Measurements from ENCODE around the gene PER3. TPM values are rescaled to one million over a fixed set of nuclear protein-coding genes. Genes with fewer than 3 reads are reported as not detected.
A peak's percentile ranks its signal among the peaks of the same experiment; 100 is the strongest.

The PER3 gene
- total and polyA plus RNA-seq, 2 of the 8 experiments (the other 6 are each of a cell fraction or from before 2014, with no cell fraction given) = 8.3 to 9.3 TPM

GRCh38 chr1:7771823-7772299 lies 12.2 kb upstream of the PER3 start:
- Histone ChIP-seq H4K5ac (ENCODE audit: insufficient read length, low read depth, low read length) (no peak overlapping the region), H3K4ac (replicated peaks; ENCODE audit: insufficient read length, low read depth, low read length) (no peak overlapping the region), H3K27ac (ENCODE audit: low read depth, low read length) (peak overlapping the region; percentile 79), H4K91ac (replicated peaks; ENCODE audit: insufficient read length, low read length) (no peak overlapping the region), H3K79me2 (ENCODE audit: control insufficient read depth in 1 of 2, insufficient read depth in 2 of 2, low read length in 2 of 2) (peaks cover 6 to 32% of the 10 kb centered on the region in 2 experiments), H3K27me3 (replicated peaks in 1 of 4; ENCODE audit: control insufficient read depth in 3 of 4, extremely low read depth in 1 of 4, insufficient read depth in 3 of 4, low read length in 3 of 4) (no peaks in the 10 kb centered on the region), H4K20me1 (replicated peaks in 1 of 2; ENCODE audit: control insufficient read depth in 1 of 2, insufficient read depth in 2 of 2, low read length in 2 of 2) (peaks cover 2 to 6% of the 10 kb centered on the region in 2 experiments), H2BK12ac (ENCODE audit: low read depth, low read length) (no peak overlapping the region), H2BK20ac (ENCODE audit: low read length) (no peak overlapping the region), H3K9me3 (ENCODE audit: insufficient read depth in 2 of 2, low read depth in 1 of 2, low read length in 1 of 2) (no peaks in the 10 kb centered on the region), H3K4me2 (ENCODE audit: insufficient read depth in 1 of 2, low read depth in 2 of 2, low read length in 2 of 2) (peak overlapping the region; percentile 76 to 89), H4K8ac (ENCODE audit: extremely low read depth, insufficient read depth, low read length) (no peak overlapping the region), H3K14ac (ENCODE audit: insufficient read length) (no peak overlapping the region), H3K4me1 (replicated peaks in 1 of 4; ENCODE audit: control insufficient read depth in 3 of 4, insufficient read depth in 4 of 4, low read length in 3 of 4) (peaks cover 0 to 6% (median 2%) of the 10 kb centered on the region in 4 experiments; a peak in 5 of 7 replicates), H3K23ac (ENCODE audit: insufficient read length) (no peak overlapping the region), H2AFZ (ENCODE audit: low read length) (no peak overlapping the region), H3K4me3 (ENCODE audit: extremely low read depth in 1 of 4, insufficient read depth in 2 of 4, low read depth in 3 of 4, low read length in 4 of 4) (peak overlapping the region; percentile 83 to 99 (median 88)), H3K79me1 (ENCODE audit: low read depth, low read length) (0 out of 2 replicates have a peak, but pooled peaks cover under 1% of the 10 kb centered on the region), H2AK5ac (ENCODE audit: low read depth, low read length) (no peak overlapping the region), H2BK5ac (ENCODE audit: low read depth, low read length) (no peak overlapping the region), H3K36me3 (ENCODE audit: control insufficient read depth in 2 of 4, insufficient read depth in 4 of 4, low read length in 3 of 4) (peaks cover 0 to 16% (median 0%) of the 10 kb centered on the region in 4 experiments; a peak in 3 of 8 replicates), H3K18ac (ENCODE audit: extremely low read depth, low read length) (no peak overlapping the region), H3K9ac (replicated peaks in 1 of 4; ENCODE audit: extremely low read depth in 1 of 4, low read depth in 3 of 4, low read length in 3 of 4) (peak overlapping the region; percentile 62 to 79 (median 78)), H3K23me2 (ENCODE audit: low read depth, low read length) (0 out of 2 replicates have a peak, but pooled peaks cover 3% of the 10 kb centered on the region), H2BK120ac (replicated peaks; ENCODE audit: low read depth, low read length) (no peak overlapping the region), H2BK15ac (ENCODE audit: low read length) (no peak overlapping the region), H3K56ac (replicated peaks; ENCODE audit: insufficient read length, low read depth, low read length) (no peak overlapping the region)
- DNase-seq (ENCODE audit: low read depth in 1 of 2, low spot score in 2 of 2) = no peak
- FAIRE-seq = no peak
- ChIA-PET POLR2A (ENCODE audit: partially characterized antibody) (interaction anchor here (0.9 to 2.2 kb wide), 7 partner anchors 9 to 92 kb away, joined by 3 to 10 read pairs (median 5); partner anchors contain the start of gene PER3), CTCF (ENCODE audit: partially characterized antibody) (interaction anchor here (1.2 to 1.8 kb wide), 2 partner anchors 19 to 102 kb away, joined by 5 to 13 read pairs; no protein-coding TSS in a partner anchor)
- WGBS, 2 experiments (ENCODE audit: extremely low coverage in 1 of 2, insufficient coverage in 1 of 2, insufficient read length in 1 of 2, insufficient replicate concordance in 2 of 2, low coverage in 1 of 2, low lambda C conversion rate in 2 of 2, missing lambda C conversion rate in 1 of 2) = 35% methylated on average over 12 of the region's 12 CpGs; no CpG with 5 or more reads in 1 of the 2 experiments
- TF ChIP-seq HDAC2 (IDR thresholded peaks at IDR 0.05; ENCODE audit: borderline replicate concordance in 1 of 2, low read depth in 2 of 2, low read length in 2 of 2) = 0 out of 4 replicates have a peak, but pooled peaks of 1 of the 2 experiments have one; percentile 14
- TF ChIP-seq CHD1 (IDR thresholded peaks at IDR 0.05; ENCODE audit: low read depth, low read length) = no peak

All from H1 (cell line).